GM18520 (cell line): ENCODE results near the gene INPP5A.
"Not testable (repeated sequence)": the region's sequence is repeated elsewhere in the genome, so short reads cannot be mapped to it uniquely, and the experiment has no call there.

Experiments used
- ATAC-seq: cut with Tn5 transposase; IDR thresholded peaks from one replicate; pipeline ENCODE4 v1.9.1; 2021; ENCODE audit not compliant: unreplicated experiment

Gene INPP5A

GRCh38 chr10:132667342-132668047 is 129.9 kb downstream of the INPP5A start:
- ATAC-seq = no peak

GRCh38 chr10:132668048-132668394 is 130.4 kb downstream of the INPP5A start:
- ATAC-seq = no peak

- no peak for ATAC-seq
Observed at GRCh38 chr10:132669208-132669861, 131.7 kb downstream of the INPP5A start.

GRCh38 chr10:132670546-132671227 is 133.1 kb downstream of the INPP5A start:
- no peak for ATAC-seq

- no peak for ATAC-seq
Observed at GRCh38 chr10:132671228-132672154, 133.9 kb downstream of the INPP5A start.

GRCh38 chr10:132673746-132674145 is 136.2 kb downstream of the INPP5A start:
- ATAC-seq = not testable (repeated sequence)

- ATAC-seq = no peak
Observed at GRCh38 chr10:132674311-132674710, 136.7 kb downstream of the INPP5A start.

- ATAC-seq = no peak
Observed at GRCh38 chr10:132675031-132675740, 137.6 kb downstream of the INPP5A start.

GRCh38 chr10:132676193-132676891 is 138.8 kb downstream of the INPP5A start:
- ATAC-seq = no peak

GRCh38 chr10:132677096-132677472 is 139.5 kb downstream of the INPP5A start:
- ATAC-seq = no peak

GRCh38 chr10:132677473-132678227 is 140.1 kb downstream of the INPP5A start:
- ATAC-seq = no peak

GRCh38 chr10:132678436-132679216 is 141.0 kb downstream of the INPP5A start:
- ATAC-seq = no peak

GRCh38 chr10:132679217-132679595 is 141.6 kb downstream of the INPP5A start:
- no peak for ATAC-seq

GRCh38 chr10:132679640-132680039 is 142.1 kb downstream of the INPP5A start:
- ATAC-seq = no peak

- not testable (repeated sequence) for ATAC-seq
Observed at GRCh38 chr10:132680741-132681140, 143.2 kb downstream of the INPP5A start.

GRCh38 chr10:132681858-132682755 is 144.5 kb downstream of the INPP5A start:
- ATAC-seq = no peak

- ATAC-seq = peak; percentile 47
Observed at GRCh38 chr10:132684164-132684891, 146.7 kb downstream of the INPP5A start.
